NCI-H524 treated with DMSO at 0.1 percent for 48 hours (cell line): ENCODE measurements around the gene RYR2.
"Not testable (repeated sequence)": the region's sequence is repeated elsewhere in the genome, so short reads cannot be mapped to it uniquely, and the experiment has no call there.

ENCODE experiments used
- DNase-seq: peaks from one replicate; lab custom pipeline; 2025; lab: John Stamatoyannopoulos, UW

The RYR2 gene

GRCh38 chr1:237084341-237085077, 42.5 kb downstream of the RYR2 start:
- DNase-seq: peak; percentile 78

- no peak for DNase-seq
Observed at GRCh38 chr1:237091691-237092090, 49.7 kb downstream of the RYR2 start.

- DNase-seq: no peak
Observed at GRCh38 chr1:237093691-237094090, 51.7 kb downstream of the RYR2 start.

- DNase-seq: no peak
Observed at GRCh38 chr1:237098541-237098940, 56.6 kb downstream of the RYR2 start.

GRCh38 chr1:237103021-237103420, 61.0 kb downstream of the RYR2 start:
- DNase-seq: no peak

GRCh38 chr1:237104096-237104495, 62.1 kb downstream of the RYR2 start:
- DNase-seq: no peak

- no peak for DNase-seq
Observed at GRCh38 chr1:237105826-237106225, 63.8 kb downstream of the RYR2 start.

- no peak for DNase-seq
Observed at GRCh38 chr1:237108297-237109040, 66.5 kb downstream of the RYR2 start.

GRCh38 chr1:237111807-237112206, 69.8 kb downstream of the RYR2 start:
- no peak for DNase-seq

GRCh38 chr1:237112663-237113062, 70.7 kb downstream of the RYR2 start:
- DNase-seq: no peak

- no peak for DNase-seq
Observed at GRCh38 chr1:237115035-237115434, 73.1 kb downstream of the RYR2 start.

- DNase-seq: no peak
Observed at GRCh38 chr1:237119091-237119490, 77.1 kb downstream of the RYR2 start.

- DNase-seq: no peak
Observed at GRCh38 chr1:237120683-237121082, 78.7 kb downstream of the RYR2 start.

GRCh38 chr1:237124856-237125462, 83.0 kb downstream of the RYR2 start:
- no peak for DNase-seq

- no peak for DNase-seq
Observed at GRCh38 chr1:237126180-237126579, 84.2 kb downstream of the RYR2 start.

- not testable (repeated sequence) for DNase-seq
Observed at GRCh38 chr1:237127301-237127700, 85.3 kb downstream of the RYR2 start.

GRCh38 chr1:237133921-237134320, 91.9 kb downstream of the RYR2 start:
- no peak for DNase-seq

GRCh38 chr1:237134929-237135328, 92.9 kb downstream of the RYR2 start:
- no peak for DNase-seq

GRCh38 chr1:237138551-237138950, 96.6 kb downstream of the RYR2 start:
- no peak for DNase-seq

- DNase-seq: no peak
Observed at GRCh38 chr1:237139732-237140131, 97.7 kb downstream of the RYR2 start.

GRCh38 chr1:237140986-237141385, 99.0 kb downstream of the RYR2 start:
- DNase-seq: no peak

- peak; percentile 50 for DNase-seq
Observed at GRCh38 chr1:237141502-237141901, 99.5 kb downstream of the RYR2 start.
